Effector CD4-positive, alpha-beta T cell (primary cell): ENCODE measurements around the gene IER5L.
"Not testable (repeated sequence)": the region's sequence is repeated elsewhere in the genome, so short reads cannot be mapped to it uniquely, and the experiment has no call there.

Source experiments
- DNase-seq: peaks from one replicate; pipeline ENCODE4 v3.0.0-alpha.2; 2020

The IER5L gene

GRCh38 chr9:129178568-129179382, 714 bp upstream of the IER5L start:
- DNase-seq = no peak

GRCh38 chr9:129177443-129177790, 644 bp downstream of the IER5L start:
- no peak for DNase-seq

- no peak for DNase-seq
Observed at GRCh38 chr9:129176701-129177442, 1.2 kb downstream of the IER5L start.

- peak; percentile 19 for DNase-seq
Observed at GRCh38 chr9:129175825-129176633, 2.0 kb downstream of the IER5L start.

DNA sequence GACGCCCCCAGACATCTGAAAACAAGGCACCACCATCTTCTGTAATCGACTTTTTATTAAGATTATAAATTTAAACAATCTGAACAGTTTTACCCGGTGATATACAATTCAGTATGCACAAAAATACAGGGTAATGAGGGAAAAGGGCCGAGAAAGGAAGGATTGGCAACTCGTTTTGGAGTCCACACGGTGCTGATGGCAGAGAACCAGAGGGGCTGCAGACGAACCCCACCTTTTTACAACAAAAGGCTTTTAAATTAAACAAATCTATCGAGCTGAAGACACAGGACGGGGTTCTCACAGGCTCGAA, 2.6 kb downstream of the IER5L start:
- no peak for DNase-seq

GRCh38 chr9:129174724-129175514, 3.1 kb downstream of the IER5L start:
- DNase-seq = peak; percentile 16

- DNase-seq = peak; percentile 73
Observed at GRCh38 chr9:129174102-129174723, 3.8 kb downstream of the IER5L start.

DNA sequence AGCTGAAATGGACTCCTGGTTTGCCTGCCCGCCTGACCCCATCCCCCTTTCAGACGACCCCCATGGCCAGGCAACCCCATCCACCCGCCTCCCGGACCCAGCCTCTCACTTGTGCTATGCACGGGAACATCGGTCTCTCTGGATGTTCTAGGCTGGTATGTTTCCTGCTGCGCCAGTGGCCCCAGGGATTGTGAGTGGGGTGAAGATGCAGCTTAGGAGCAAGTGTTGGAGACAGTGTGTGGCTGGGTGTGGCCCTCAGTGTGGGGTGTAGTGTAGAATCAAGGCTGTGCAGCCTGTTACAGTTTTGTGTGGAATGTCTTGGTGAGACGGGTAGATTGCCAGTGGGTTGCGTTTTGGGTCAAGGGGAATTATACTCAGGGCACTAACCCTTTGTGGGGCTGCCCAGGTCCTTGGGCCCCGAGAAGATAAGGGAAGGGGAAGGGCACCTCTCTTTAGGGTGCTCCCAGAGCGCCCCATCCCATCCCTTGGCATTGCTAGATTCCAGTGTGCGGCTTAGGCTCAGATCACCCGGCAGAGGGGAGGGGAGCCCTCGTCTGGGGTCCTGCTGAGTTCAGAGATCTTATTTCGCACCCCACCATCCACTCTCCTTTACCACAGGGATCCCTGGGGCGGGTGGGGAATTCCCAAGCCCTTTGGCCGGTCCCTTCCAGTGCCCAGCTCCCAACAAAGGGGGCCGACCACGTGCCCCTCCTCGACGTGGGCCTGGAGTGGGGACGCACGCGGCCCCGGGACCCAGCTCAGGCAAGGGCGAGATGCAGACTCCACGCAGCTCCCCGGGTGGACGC, 4.6 kb downstream of the IER5L start:
- no peak for DNase-seq

DNA sequence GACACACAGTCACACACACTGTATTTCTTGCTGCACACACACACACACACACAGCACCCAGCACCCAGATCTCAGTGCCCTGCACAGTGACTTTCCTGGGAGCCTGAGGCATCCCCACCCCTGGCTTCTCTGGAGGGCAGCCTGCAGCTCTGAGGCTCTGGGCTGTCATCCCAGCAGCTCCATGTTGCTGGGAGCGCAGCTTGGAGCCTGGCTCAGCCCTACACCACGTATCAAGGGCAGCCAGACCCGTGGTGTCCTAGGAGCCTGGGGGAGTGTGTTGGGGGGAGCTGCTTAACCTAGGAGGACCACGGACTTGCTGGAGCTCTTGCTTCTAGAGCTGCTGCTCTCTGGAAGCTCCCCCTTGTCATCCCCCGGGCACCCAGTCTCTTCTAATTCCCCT, 5.2 kb downstream of the IER5L start:
- no peak for DNase-seq

- DNase-seq = no peak
Observed at GRCh38 chr9:129171993-129172751, 5.9 kb downstream of the IER5L start.

GRCh38 chr9:129170229-129170628, 7.8 kb downstream of the IER5L start:
- no peak for DNase-seq

- no peak for DNase-seq
Observed at GRCh38 chr9:129166623-129167557, 11.2 kb downstream of the IER5L start.

GRCh38 chr9:129165198-129165597, 12.9 kb downstream of the IER5L start:
- DNase-seq = no peak

DNA sequence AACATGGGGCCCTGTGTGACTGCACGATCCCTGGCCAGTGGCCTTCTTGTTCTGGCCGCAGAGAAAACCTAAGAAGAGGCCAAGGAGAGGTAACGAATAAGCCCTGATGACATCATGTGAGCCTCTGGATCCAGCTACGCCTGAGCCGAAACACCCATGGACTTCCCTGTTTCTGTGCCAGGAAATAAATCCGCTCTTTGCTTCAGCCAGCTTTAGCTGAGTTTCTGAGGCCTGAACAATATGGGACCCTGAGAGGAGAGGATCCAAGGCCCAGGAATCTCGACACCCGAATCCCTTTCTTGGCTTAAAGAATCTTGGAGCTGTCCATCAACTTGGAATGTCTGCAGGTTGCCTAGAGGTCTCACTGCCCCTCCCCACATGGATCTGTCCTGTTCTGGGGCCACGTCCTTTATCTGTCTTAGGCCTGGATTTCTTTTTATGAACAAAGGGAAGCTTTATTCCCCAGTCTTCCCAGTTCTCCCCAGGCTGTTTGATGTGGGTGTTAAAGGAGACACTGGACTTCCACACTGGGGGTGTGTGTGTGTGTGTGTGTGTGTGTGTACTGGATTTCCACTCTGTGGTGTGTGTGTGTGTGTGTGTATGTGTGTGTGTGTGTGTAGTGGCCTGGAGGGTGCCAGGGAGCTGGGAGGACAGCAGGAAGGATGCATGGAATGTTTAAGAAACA, 13.7 kb downstream of the IER5L start:
- DNase-seq = no peak

DNA sequence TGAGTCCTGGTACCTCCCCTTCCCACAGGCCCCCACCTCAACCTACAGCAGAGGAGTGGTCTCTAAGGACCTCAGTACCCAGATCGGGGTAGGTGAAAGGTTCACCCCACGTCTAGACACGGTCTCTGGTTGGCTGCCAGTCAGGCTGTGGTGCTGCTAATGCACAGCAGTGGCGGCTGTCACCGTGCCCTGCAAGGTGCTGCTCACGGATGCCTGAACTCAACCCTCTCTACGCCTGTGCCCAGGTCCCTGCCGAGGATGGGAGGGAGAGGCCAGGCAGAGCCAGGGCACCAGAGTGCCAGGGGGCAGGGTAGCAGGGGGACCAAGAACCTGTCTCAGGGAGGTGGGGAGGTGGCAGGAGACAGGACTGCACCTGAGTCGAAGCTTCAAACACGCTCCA, 14.3 kb downstream of the IER5L start:
- DNase-seq = no peak

DNA sequence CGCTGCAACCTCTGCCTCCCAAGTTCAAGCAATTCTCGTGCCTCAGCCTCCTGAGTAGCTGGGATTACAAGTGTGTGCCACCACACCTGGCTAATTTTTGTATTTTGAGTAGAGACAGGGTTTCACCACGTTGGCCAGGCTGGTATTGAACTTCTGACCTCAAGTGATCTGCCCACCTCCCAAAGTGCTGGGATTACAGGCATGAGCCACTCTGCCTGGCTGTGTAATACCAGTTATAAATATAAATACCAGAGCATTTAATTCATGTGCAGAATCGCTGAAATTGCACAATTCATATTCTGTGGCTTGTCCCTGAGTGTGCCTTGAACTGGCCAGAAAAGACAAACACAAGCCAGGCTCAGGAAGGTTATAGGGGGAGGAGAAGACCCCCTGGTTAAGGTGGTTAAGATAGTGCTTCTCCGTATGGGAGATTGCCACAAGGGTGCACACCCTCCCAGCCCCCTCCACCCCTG, 14.8 kb downstream of the IER5L start:
- DNase-seq = not testable (repeated sequence)

- no peak for DNase-seq
Observed at GRCh38 chr9:129162497-129163197, 15.4 kb downstream of the IER5L start.

- DNase-seq = no peak
Observed at GRCh38 chr9:129161534-129161837, 16.6 kb downstream of the IER5L start.
